IMR-90 (cell line): ENCODE measurements around the gene ARHGDIA.

Experiments used
- BHLHE40 ChIP-seq: fragments of 150-350 bp; IDR thresholded peaks from 2 replicates; pipeline ENCODE4 v1.6.1; 2016; ENCODE audit warnings: mild to moderate bottlenecking, low read depth, low read length
- CHD1 ChIP-seq: IDR thresholded peaks from 2 replicates; pipeline ENCODE4 v1.6.1; 2012; ENCODE audit warnings: low read depth, low read length, improper control_type of control experiment
- CTCF ChIP-seq: conservative IDR thresholded peaks from 2 replicates; pipeline ENCODE4 v1.5.1; 2012; ENCODE audit warnings: mild to moderate bottlenecking, low read depth, low read length, improper control_type of control experiment
- MAFK ChIP-seq: IDR thresholded peaks from 2 replicates; pipeline ENCODE4 v1.6.1; 2012; ENCODE audit warnings: low read depth, low read length, improper control_type of control experiment
- MAZ ChIP-seq: IDR thresholded peaks from 2 replicates; pipeline ENCODE4 v1.6.1; 2012; ENCODE audit warnings: low read depth, mild to moderate bottlenecking, low read length, improper control_type of control experiment, moderate library complexity, borderline replicate concordance
- POLR2A ChIP-seq: IDR thresholded peaks from 2 replicates; pipeline ENCODE4 v1.6.1; 2012; ENCODE audit warnings: mild to moderate bottlenecking, low read depth, low read length

- TF ChIP-seq CTCF (no peak), MAFK (no peak), POLR2A (no peak), CHD1 (no peak), BHLHE40 (no peak), MAZ (no peak)
These were observed 39.1 kb downstream of the ARHGDIA start for GRCh38 chr17:81831957-81832607.
